ENCODE data around the gene HSD17B1. TPM values are rescaled to one million over a fixed set of nuclear protein-coding genes. Genes with fewer than 3 reads are reported as not detected.

Gene HSD17B1
- total RNA-seq, 6 donors from 2014 or later: 1.3 to 6.3 (median 1.7) TPM; not detected in 1

DNA sequence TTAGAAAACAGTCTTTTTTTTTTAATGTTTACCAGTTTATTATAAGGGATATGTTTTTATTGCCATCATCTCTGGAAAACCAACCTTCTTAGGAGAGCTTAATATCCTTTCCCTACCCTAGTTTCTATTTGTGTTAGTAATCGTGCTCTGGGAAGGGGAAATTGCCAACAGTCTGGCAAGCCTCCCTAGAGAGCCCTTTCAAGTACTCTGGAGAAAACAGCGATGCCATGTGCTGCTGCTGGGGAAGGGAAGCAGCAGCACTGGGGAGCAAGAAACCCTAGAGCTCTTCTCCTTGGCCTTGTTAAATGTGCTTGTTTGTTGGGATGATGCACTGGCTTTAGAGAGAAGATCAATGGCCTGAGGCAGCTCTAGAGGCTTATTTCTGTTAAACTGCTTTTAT is 46.2 kb downstream of the HSD17B1 start:
- no peak overlapping the region for H3K4me3 ChIP-seq
- peaks cover 10 to 13% (median 12%) of the 10 kb centered on the region in 4 donors for H3K4me1 ChIP-seq
- TF ChIP-seq EP300 (IDR thresholded peaks at IDR 0.05) (no peak), POLR2A (IDR thresholded peaks at IDR 0.05) (no peak), POLR2AphosphoS5 (IDR thresholded peaks at IDR 0.05) (no peak)
- TF ChIP-seq, protein P1, sequence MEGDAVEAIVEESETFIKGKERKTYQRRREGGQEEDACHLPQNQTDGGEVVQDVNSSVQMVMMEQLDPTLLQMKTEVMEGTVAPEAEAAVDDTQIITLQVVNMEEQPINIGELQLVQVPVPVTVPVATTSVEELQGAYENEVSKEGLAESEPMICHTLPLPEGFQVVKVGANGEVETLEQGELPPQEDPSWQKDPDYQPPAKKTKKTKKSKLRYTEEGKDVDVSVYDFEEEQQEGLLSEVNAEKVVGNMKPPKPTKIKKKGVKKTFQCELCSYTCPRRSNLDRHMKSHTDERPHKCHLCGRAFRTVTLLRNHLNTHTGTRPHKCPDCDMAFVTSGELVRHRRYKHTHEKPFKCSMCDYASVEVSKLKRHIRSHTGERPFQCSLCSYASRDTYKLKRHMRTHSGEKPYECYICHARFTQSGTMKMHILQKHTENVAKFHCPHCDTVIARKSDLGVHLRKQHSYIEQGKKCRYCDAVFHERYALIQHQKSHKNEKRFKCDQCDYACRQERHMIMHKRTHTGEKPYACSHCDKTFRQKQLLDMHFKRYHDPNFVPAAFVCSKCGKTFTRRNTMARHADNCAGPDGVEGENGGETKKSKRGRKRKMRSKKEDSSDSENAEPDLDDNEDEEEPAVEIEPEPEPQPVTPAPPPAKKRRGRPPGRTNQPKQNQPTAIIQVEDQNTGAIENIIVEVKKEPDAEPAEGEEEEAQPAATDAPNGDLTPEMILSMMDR (IDR thresholded peaks at IDR 0.05): no peak
- no peaks in the 10 kb centered on the region for H3K9me3 ChIP-seq
- no peak for ATAC-seq (ENCODE audit: low FRiP score in 2 of 2)
- no peaks in the 10 kb centered on the region for H3K27me3 ChIP-seq
- peaks cover 0 to 20% (median 5%) of the 10 kb centered on the region in 4 donors for H3K36me3 ChIP-seq
- peak overlapping the region in 2 of 4 donors; percentile 23 to 34 for H3K27ac ChIP-seq
- 18 to 19% methylated on average over 1 to 2 of the region's 2 CpGs for WGBS, 2 donors
- DNase-seq: peak in 1 of 2 donors; percentile 59

DNA sequence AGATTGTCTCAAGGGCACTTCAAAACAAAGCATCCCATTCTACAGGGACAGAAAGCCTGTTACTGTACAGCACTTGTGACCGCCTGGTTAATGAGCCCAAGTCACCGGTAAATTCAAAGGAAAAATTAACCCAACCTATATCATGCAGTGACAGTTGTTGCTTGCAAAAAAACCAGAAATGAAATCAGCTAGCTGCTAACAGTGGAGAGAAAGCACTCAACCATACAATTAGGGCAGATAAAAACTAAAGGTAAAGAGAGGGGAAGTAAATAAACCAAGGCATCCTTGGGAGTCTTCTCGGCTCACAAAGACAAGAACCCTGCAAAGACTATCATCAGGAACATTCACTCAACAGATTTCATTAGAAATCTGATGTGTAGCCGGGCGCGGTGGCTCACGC is 50.6 kb downstream of the HSD17B1 start:
- Histone ChIP-seq H3K36me3 (peaks cover 0 to 4% (median 0%) of the 10 kb centered on the region in 4 donors), H3K9me3 (no peaks in the 10 kb centered on the region), H3K27ac (no peak overlapping the region), H3K4me1 (peaks cover 40 to 50% (median 46%) of the 10 kb centered on the region in 4 donors), H3K27me3 (no peaks in the 10 kb centered on the region), H3K4me3 (no peak overlapping the region)
- TF ChIP-seq POLR2AphosphoS5 (IDR thresholded peaks at IDR 0.05): no peak
- no peak for TF ChIP-seq EP300 (IDR thresholded peaks at IDR 0.05)
- no peak for TF ChIP-seq POLR2A (IDR thresholded peaks at IDR 0.05)
- TF ChIP-seq, protein P1 (IDR thresholded peaks at IDR 0.05): no peak
- WGBS, 2 donors: 88 to 91% methylated on average over 7 of the region's 7 CpGs
- DNase-seq: no peak
- no peak for ATAC-seq (ENCODE audit: low FRiP score in 2 of 2)

Other genes with a start within 250 kb of the HSD17B1 start
- gene STAT3, start 164.5 kb upstream of the HSD17B1 start, total RNA-seq: 100 to 1,000 TPM; 228 to 335 (median 264) TPM
- gene CAVIN1, start 129.7 kb upstream of the HSD17B1 start, total RNA-seq: 100 to 1,000 TPM in 5 of 6 donors, 10 to 100 TPM in 1; 89.1 to 406 (median 307) TPM
- gene ATP6V0A1, start 94.0 kb upstream of the HSD17B1 start, total RNA-seq: 100 to 1,000 TPM in 3 of 6 donors, 10 to 100 TPM in 3; 68.3 to 212 (median 118) TPM
- 10 to 100 TPM; 36.7 to 97.4 (median 68.4) TPM for gene NAGLU, start 16.7 kb upstream of the HSD17B1 start, total RNA-seq
- gene COASY, start 9.2 kb downstream of the HSD17B1 start, total RNA-seq: 10 to 100 TPM; 34.7 to 71.1 (median 51.4) TPM
- gene MLX, start 14.2 kb downstream of the HSD17B1 start, total RNA-seq: 100 to 1,000 TPM in 1 of 6 donors, 10 to 100 TPM in 5; 61.8 to 104 (median 83.5) TPM
- gene PSMC3IP, start 24.8 kb downstream of the HSD17B1 start, total RNA-seq: 1 to 10 TPM in 5 of 6 donors, not detected in 1; 1.9 to 6.8 (median 3.8) TPM
- gene RETREG3, start 56.5 kb downstream of the HSD17B1 start, total RNA-seq: 10 to 100 TPM; 47.1 to 89.7 (median 59.9) TPM
- gene TUBG1, start 56.8 kb downstream of the HSD17B1 start, total RNA-seq: 10 to 100 TPM; 27.3 to 55.4 (median 31.8) TPM
- gene TUBG2, start 106.4 kb downstream of the HSD17B1 start, total RNA-seq: 100 to 1,000 TPM in 1 of 6 donors, 10 to 100 TPM in 5; 12.4 to 104 (median 15.2) TPM
- 10 to 100 TPM; 18.4 to 93.2 (median 28.4) TPM for gene PLEKHH3, start 124.1 kb downstream of the HSD17B1 start, total RNA-seq
- 1 to 10 TPM in 4 of 6 donors, under 1 TPM in 2; 0.30 to 2.2 (median 1.4) TPM for gene CCR10, start 128.9 kb downstream of the HSD17B1 start, total RNA-seq
- 10 to 100 TPM in 1 of 6 donors, 1 to 10 TPM in 5; 1.7 to 37.7 (median 4.3) TPM for gene CNTNAP1, start 129.6 kb downstream of the HSD17B1 start, total RNA-seq
- 100 to 1,000 TPM in 1 of 6 donors, 10 to 100 TPM in 5; 30.7 to 122 (median 55.0) TPM for gene EZH1, start 192.1 kb downstream of the HSD17B1 start, total RNA-seq
- 100 to 1,000 TPM in 1 of 6 donors, 10 to 100 TPM in 4, not detected in 1; 12.2 to 120 (median 55.8) TPM for gene RAMP2, start 208.3 kb downstream of the HSD17B1 start, total RNA-seq
- gene VPS25, start 220.5 kb downstream of the HSD17B1 start, total RNA-seq: 10 to 100 TPM; 19.0 to 54.6 (median 36.7) TPM
- 1 to 10 TPM in 1 of 6 donors, under 1 TPM in 3, not detected in 2; 0.15 to 1.8 (median 0.26) TPM for gene WNK4, start 227.7 kb downstream of the HSD17B1 start, total RNA-seq
- gene COA3, start 245.8 kb downstream of the HSD17B1 start, total RNA-seq: 10 to 100 TPM; 23.3 to 95.3 (median 67.4) TPM
- 1 to 10 TPM in 1 of 6 donors, under 1 TPM in 4, not detected in 1; 0.22 to 1.2 (median 0.39) TPM for gene CNTD1, start 245.9 kb downstream of the HSD17B1 start, total RNA-seq

Data from upper lobe of left lung (tissue), 6 donors.